NCI-H2029 (cell line): ENCODE measurements around the gene MBD5.

ENCODE experiments used
- DNase-seq: peaks from one replicate; lab custom pipeline; 2025; lab: John Stamatoyannopoulos, UW

Gene MBD5

DNA sequence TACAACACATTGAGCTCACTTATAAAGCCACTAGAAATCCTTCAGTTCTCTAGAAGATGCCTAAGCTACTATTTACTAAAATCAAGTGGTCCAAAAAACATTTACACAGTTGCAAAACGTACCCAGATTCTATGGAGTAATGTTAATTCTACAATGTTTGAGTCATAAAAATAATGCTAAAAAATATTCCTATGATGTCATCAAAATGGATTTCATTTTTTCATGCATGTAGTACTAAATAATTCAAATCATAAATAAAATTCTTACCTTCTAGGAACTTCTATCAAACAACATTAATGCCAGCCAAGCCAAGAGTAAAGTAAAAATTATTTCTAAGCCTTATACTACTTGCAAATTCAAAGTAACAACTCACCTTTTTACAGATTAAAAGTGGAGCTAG lies 454.7 kb downstream of the MBD5 start:
- no peak for DNase-seq

DNA sequence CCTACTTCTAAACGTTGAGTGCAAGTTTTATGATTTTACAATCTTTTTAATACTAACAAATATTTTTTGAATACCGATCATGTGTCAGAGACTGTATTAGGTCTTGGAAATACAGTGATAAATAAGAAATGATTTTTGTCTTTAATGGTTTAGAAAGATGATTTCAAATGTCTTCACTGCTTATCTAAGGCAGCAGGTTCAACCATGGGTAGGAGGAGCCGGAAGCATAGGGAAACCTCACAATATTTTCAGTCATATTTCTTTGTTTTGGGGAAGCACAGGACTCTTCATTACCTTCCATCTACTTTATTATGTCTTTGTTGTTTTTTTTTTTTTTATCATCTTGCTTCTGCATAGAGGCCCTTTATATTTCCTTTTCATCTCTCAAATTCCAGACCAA lies 458.5 kb downstream of the MBD5 start:
- DNase-seq: no peak

GRCh38 chr2:148483665-148484064 lies 462.8 kb downstream of the MBD5 start:
- DNase-seq: no peak

DNA sequence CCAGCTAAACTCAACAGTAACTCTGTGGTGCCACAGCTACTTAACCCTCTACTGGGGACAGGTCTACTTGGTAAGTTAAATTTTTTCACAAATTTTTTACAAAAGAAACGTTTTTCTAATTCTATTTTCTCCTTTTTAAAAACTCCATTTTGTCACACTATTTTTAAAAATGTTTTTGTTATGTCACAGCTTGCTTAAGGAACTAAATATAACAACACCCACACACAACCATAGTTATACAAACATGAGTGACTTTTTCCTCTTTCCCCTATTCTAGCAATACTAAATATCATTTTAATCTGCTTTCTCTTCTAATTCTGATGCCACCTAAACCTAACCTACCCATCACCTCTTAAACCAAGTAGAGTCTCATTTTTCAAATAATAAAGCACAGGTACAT lies 463.2 kb downstream of the MBD5 start:
- DNase-seq: no peak

- no peak for DNase-seq
Observed at GRCh38 chr2:148486655-148487054, 465.8 kb downstream of the MBD5 start.

DNA sequence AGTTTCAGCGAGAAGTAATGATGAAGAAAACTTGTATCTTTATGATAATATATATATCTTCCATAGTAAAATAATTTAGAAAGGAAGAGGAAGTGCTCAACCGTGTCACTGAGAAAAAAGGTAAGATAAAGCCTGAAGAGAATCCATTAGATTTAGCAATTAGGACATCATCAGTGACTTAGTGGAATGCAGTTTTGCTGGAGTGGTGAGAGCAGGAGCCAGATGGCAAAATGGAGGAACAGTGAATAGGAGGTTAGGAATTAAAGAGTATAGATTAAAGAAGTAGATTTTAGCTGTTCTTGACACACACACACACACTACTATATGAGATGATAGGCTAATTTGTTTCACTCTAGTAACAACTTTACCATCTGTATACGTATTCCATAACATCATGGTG lies 466.5 kb downstream of the MBD5 start:
- DNase-seq: no peak

- DNase-seq: no peak
Observed at GRCh38 chr2:148490840-148491439, 470.0 kb downstream of the MBD5 start.

DNA sequence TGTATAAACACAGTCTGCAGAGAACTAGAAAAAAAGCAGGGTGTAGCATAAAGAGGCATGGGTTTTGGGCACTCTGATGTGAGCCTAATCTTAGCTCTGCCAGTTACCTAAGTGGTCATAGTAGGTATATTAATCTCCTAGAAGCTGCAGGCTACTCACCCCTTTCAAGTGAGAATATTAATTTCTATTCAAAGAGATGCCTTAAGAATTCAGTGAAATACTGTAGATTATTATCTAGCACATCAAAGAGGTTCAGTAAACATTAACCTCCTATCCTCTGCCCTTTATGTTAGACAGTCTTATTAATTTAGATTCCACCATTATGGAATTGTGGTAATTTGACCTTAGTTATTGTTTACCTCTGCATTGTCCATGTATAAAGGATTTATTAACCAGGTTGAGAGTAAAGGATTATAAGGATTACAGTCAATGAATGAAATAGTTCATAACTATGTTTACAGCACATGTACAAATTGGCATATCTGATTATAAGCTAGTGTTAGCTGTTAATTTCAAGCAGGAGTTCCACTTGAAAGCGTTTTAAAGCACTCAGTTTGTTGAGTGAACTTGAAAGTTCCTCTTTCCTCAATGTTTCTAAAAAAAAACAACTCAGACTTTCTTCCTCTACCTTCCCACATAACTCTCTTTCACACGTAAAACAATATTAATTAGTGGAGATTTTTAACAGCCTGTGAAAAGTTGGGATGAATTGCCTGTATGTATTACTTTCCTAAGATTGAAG lies 473.1 kb downstream of the MBD5 start:
- DNase-seq: no peak

- no peak for DNase-seq
Observed at GRCh38 chr2:148495586-148495985, 474.7 kb downstream of the MBD5 start.

DNA sequence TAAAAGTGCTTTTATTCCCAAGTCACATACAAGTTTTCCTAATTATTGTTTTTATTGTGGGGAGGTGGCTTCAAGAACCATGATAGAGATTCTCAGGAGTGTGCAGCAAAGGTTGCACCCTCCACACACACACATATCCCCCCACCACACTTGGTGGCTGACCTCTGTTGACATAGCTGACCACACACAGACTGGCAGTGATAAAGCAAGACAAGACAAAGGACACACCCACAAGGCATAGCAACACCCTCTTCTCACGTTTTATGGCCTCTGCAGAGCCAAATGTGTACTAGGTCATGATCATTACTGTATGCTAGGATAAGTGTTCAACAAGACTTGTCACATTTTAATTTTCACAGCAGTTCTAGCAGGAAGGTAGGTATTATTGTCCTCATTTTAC lies 480.7 kb downstream of the MBD5 start:
- DNase-seq: no peak

- DNase-seq: no peak
Observed at GRCh38 chr2:148503516-148503915, 482.6 kb downstream of the MBD5 start.

DNA sequence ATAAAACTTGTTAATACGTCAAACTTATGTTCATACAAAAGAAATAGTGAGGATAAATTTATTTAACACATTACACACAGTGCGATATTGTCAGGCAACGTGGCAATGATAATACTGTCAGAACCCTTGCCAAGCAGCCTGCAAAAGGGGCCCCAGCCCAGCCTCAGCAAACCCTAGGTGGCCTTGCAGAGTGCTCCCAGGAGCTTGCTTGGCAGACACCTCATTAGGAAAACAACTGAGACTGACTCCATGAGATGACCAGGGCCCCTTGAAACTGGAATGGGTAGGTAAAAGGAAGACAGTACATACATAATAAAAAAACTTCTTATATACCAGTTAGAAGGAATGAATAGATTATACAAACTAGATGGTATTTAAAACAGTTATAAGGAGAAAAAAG lies 487.1 kb downstream of the MBD5 start:
- no peak for DNase-seq

DNA sequence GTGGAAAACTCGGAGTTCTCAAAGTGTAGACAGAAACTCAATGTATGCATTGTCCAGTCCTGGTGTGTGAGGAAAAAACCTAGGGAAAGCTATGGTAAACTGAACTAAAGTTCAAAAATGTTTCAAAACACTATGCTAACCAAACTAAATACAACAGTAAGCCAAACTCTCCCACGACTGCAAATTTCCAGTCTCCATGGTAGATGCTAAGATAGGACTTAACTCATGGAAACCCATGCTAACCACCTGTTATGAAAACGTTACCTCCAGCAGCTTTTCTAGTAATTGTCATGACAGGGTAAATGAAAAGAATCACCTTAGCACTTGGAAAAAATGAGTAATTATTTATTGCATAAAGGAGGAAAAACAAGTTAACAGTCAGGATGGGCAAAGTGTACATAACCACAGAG lies 488.0 kb downstream of the MBD5 start:
- DNase-seq: no peak

DNA sequence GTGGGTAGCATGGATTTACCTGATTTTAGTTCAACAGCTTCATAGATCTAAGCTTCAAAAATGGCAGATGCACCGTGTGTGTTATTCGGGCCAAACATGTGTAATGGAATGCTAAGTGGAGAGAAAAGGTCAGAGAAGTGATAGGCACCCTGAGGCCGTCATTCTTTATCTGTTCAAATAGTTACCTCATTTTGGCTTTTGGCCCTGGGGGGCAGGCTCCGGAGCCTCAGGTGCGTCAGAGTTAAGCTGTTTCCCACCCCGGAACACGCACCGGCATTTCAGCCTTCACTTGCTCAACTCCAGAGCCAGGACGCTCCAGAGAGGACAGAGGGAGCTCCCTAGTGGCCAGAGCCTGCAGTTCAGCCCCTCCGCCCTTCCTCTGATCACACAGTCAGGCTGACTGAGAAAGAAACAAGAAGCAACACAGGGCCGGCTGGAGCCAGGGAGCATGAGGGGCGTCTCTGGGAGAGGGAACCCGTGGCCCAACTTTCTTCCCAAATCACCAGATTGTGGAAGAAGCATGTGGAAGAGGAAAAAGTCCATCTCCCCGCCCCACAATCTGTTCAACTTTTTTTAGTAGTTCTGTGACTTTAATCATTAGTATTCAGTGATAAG lies 488.5 kb downstream of the MBD5 start:
- DNase-seq: peak; percentile 62

GRCh38 chr2:148511883-148512282 lies 491.0 kb downstream of the MBD5 start:
- DNase-seq: no peak

- DNase-seq: no peak
Observed at GRCh38 chr2:148512501-148512900, 491.6 kb downstream of the MBD5 start.

DNA sequence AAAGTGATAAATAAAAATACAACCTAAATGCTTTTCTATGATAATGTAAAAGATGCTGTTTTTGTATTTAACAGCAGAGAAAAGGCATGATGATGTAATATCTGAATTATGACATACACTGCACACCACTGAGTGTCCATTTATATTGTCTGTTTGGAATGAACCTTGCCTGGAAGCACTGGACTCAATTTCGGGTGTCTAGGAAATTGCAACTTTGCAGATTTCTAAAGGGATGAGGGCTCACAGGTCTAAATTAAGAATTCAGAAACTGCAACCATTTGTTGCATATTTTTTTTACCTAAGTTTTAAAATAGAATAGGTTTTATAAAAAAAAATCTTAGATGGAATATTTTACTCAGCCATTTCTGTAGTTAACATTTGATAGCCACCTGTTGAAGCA lies 492.5 kb downstream of the MBD5 start:
- no peak for DNase-seq

- DNase-seq: no peak
Observed at GRCh38 chr2:148515120-148515519, 494.2 kb downstream of the MBD5 start.

- no peak for DNase-seq
Observed at GRCh38 chr2:148515976-148516375, 495.1 kb downstream of the MBD5 start.

- no peak for DNase-seq
Observed at GRCh38 chr2:148517296-148517695, 496.4 kb downstream of the MBD5 start.

- no peak for DNase-seq
Observed at GRCh38 chr2:148517822-148518221, 496.9 kb downstream of the MBD5 start.

DNA sequence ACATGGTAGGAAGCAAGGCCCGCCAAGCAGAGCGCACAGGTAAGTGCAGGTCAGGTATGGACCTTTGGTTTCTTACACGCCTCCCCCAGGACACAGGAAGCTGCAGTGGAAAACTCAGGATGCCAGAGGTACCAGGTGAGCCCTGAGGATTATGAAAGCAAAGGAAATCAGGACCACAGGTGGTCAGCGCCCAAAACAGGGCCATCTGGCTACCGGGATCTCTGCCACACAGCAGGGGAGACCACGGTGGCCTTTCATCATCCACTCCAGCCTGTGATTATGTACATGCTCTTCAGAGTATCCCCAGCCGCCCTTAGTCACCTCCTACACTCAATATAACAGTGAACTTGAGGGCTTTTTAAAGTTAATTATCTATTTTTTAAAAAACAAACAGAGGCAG lies 498.1 kb downstream of the MBD5 start:
- DNase-seq: no peak

DNA sequence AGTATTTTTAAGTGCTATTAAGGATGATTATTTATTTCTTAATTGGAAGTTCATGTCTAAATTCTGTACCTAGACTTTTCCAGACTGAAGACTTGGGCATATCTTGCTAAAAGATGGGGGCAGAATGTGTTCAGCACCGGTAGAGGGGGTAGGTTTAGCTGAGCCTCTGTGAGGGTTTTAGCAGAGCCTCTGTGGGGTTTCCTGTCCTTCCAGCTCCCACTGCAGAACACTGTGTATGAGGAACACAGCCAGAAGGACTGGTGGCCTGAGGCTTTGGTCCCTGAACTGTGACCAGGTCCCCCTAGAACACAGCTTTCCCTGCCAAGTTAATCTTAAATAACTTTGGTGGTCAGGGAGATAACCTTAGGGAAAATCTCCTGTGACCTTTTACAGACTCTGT lies 500.3 kb downstream of the MBD5 start:
- DNase-seq: no peak

DNA sequence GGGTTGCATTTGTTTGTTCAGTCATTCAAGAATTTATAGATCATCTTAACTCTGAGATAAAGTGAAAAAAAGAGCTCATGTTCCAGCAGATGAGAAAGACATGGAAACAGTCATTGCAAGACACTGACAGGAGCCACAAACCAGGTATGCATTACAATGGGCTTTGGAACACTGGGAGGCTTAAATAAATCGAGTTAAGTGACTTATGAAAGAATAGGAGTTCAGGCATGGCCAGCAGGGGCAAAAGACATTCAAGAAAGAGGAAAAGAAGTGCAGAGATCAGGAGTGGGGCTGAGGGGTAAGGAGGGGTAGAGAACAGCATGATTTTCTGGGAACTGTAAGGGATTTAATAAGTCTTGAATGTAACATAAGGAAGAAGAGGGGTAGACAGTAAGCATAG lies 502.4 kb downstream of the MBD5 start:
- no peak for DNase-seq
